AG09309 (cell line): ENCODE results near the gene KRTAP23-1.

Experiments used
- DNase-seq: peaks from one replicate; pipeline ENCODE4 v3.0.0-alpha.2; 2010; ENCODE audit warnings: low read depth
- H3K4me3 ChIP-seq: 2 replicates; pipeline ENCODE4 v1.5.1; 2011; ENCODE audit warnings: mild to moderate bottlenecking, low read depth, low read length, moderate library complexity; ENCODE audit not compliant: control insufficient read depth
- TF ChIP-seq, protein P1 (sequence below): IDR thresholded peaks from 2 replicates; pipeline ENCODE4 v1.5.1; 2011; ENCODE audit warnings: mild to moderate bottlenecking, low read depth, low read length, inconsistent platforms; ENCODE audit not compliant: insufficient read depth, control insufficient read depth; ENCODE audit errors: missing control alignments

KRTAP23-1 gene, protein sequence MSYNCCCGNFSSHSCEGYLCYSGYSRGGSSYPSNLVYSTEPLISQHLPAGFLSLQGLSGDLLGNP

DNA sequence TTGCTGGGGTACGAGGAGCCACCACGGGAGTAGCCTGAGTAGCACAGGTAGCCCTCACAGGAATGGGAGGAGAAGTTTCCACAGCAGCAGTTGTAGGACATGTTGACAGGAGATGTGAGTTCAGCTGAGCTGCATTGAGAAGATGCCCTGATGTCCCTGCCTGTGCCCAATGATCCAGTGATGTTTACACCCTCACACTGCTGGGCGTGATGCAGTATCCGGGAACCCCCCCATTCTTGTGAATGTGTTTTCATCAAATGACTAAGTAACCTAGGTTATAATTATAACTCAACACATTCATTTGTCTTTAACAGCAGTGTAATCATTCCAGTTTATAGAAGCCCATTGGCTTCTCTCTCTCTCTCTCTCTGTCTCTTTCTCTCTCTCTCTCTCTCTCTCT lies at the start of gene KRTAP23-1:
KRTAP23-1 (minus strand) TSS at position 101 of the 400 bp plus-strand sequence; CDS start at position 101, 0 bp downstream.
- TF ChIP-seq, protein P1, sequence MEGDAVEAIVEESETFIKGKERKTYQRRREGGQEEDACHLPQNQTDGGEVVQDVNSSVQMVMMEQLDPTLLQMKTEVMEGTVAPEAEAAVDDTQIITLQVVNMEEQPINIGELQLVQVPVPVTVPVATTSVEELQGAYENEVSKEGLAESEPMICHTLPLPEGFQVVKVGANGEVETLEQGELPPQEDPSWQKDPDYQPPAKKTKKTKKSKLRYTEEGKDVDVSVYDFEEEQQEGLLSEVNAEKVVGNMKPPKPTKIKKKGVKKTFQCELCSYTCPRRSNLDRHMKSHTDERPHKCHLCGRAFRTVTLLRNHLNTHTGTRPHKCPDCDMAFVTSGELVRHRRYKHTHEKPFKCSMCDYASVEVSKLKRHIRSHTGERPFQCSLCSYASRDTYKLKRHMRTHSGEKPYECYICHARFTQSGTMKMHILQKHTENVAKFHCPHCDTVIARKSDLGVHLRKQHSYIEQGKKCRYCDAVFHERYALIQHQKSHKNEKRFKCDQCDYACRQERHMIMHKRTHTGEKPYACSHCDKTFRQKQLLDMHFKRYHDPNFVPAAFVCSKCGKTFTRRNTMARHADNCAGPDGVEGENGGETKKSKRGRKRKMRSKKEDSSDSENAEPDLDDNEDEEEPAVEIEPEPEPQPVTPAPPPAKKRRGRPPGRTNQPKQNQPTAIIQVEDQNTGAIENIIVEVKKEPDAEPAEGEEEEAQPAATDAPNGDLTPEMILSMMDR = no peak
- no peak for DNase-seq

DNA sequence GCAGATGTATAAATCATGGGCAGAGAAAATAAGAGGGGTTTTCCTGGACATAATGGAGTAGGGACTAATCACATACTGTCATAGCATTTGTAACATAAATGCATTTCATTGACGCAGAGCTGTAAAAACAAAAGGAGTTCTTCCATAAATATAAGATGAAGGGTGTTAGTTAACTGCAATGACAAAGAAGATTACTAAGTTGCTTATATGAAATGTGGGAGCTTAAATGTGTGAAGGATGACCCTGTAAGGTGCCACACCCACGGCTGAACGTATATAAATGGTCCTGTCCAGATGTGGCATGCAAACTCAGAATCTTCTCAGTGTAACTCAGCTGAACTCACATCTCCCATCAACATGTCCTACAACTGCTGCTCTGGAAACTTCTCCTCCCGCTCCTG lies 47.3 kb upstream of the KRTAP23-1 start, which contains the start of gene KRTAP13-1:
KRTAP13-1 (plus strand) TSS at position 301 of the 400 bp plus-strand sequence; CDS start at position 357, 56 bp downstream.
- DNase-seq = no peak
- no peak within 1 kb of the TSS for H3K4me3 ChIP-seq
- TF ChIP-seq, protein P1 = no peak

More for the DNA sequence above, at the start of gene KRTAP23-1:
- no peak within 1 kb of the TSS for H3K4me3 ChIP-seq

DNA sequence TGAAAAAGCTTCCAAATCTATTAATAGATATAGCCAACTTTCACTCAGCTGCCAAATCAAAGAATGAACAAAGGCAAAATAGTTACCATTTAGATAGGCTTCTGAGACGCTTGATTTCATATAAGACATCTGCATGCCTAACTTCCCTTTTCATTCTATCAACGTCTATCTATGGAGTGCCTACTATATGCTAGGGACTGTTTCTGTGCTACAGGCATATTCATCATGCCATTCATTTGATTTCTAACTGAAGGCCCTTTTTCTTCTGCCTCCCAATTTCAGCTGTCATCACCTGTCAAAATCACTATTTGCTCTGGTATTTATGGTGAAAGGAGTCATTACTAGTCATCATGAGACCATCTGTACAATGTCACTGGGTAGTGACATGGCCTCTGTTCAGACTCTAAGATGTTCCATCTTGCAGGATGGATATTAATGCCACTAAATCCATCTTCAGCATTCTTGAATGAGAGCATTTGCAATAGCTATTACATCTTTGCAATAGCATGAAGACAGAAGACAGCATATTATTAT lies 43.2 kb upstream of the KRTAP23-1 start:
- TF ChIP-seq, protein P1 = no peak
- no peak overlapping the region for H3K4me3 ChIP-seq
- no peak for DNase-seq

DNA sequence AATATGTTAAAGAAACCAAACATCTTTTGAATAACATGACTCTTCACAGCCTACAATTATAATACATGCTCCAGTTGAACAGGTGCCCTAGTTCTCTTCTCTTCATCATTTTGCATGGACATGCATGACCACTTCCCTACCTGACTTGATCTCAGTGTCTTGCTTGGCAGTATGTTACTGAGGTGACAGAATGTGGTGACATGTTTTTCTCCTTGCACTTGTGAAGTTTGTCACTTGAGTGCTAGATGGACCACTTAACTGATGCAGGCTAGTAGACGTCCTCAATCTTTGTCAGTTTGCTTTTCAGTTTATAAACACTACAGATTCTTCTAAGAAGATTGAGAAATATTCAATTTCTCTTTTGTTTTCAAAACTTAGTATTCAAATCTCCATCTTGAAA lies 33.8 kb upstream of the KRTAP23-1 start:
- no peak for DNase-seq
- TF ChIP-seq, protein P1 = no peak
- no peak overlapping the region for H3K4me3 ChIP-seq

DNA sequence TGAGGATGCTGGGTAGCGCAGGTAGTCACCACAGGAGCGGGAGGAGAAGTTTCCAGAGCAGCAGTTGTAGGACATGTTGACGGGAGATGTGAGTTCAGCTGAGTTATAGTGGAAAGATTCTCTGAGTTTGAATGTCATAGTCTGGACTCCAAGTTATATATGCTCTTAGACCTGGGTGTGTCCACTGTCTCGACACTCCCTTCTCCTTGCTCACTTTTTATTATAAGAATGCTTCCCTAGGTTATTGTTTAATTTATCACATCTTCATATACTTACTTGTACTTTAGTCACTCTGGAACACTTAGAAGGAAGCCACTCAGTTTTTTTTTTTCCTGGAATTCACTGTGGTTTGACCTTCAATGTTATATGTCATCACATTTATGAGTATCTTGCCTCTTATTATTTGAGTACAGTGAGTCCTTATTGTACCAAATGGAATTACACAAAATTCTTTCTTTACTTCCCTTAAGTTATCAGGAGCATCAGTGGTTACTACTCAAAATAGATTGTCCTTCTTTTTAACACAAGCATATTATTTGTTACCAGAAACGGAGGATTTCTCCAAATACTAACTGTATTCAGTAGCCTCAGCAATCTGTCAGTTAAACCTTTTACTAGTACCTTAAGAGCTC lies 23.8 kb upstream of the KRTAP23-1 start, which contains the start of gene KRTAP13-2:
KRTAP13-2 (minus strand) TSS at position 133 of the 632 bp plus-strand sequence; CDS start at position 75, 58 bp downstream.
- no peak for DNase-seq
- H3K4me3 ChIP-seq = no peak within 1 kb of the TSS
- TF ChIP-seq, protein P1 = no peak

DNA sequence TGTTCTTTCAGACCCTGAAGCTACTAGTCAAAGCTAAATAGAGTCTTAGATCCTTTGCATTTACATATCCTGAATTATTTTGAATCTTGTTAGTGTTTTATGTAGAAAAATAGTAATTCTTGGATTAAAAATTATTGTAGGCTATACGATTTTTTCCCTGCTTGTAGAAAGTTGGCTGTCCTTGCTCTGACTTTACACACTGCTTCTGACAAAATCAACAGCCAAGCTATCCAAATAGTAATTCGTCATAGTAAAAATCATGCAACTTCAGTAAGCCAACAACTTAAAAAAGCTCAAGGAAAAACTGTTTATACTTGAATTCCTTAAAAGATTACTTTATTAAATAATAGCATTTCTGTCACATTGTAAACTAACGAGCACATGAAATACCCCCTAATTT lies 7.5 kb upstream of the KRTAP23-1 start:
- H3K4me3 ChIP-seq = no peak overlapping the region
- TF ChIP-seq, protein P1 = no peak

More for the DNA sequence above, 7.5 kb upstream of the KRTAP23-1 start:
- DNase-seq = no peak
